GM19099 (cell line): ENCODE data around the gene IGLON5.

ENCODE experiments used
- POLR2A ChIP-seq: IDR thresholded peaks from 3 replicates; pipeline ENCODE4 v1.6.1; 2011; ENCODE audit warnings: low read depth; ENCODE audit not compliant: insufficient read length; ENCODE audit errors: extremely low read depth

The IGLON5 gene

DNA sequence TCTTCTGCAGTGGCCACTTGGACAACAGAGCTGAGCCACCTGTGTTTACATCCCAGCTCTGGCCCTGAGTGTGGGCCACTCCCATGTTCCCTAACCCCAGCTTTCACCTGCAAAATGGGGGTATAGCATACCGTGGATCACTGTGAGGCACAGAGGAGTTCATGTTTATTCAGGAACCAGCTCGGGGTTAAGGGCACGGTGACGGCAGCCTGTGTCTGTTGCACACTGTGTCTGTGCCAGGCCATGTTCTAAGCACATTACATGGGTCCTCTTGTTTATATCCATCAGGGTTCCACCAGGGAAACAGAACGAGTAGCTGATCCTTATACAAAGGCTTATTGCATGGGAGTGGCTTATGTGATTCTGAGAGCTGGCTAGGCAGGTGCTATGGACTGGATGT is 14.0 kb upstream of the IGLON5 start:
- TF ChIP-seq POLR2A: no peak

DNA sequence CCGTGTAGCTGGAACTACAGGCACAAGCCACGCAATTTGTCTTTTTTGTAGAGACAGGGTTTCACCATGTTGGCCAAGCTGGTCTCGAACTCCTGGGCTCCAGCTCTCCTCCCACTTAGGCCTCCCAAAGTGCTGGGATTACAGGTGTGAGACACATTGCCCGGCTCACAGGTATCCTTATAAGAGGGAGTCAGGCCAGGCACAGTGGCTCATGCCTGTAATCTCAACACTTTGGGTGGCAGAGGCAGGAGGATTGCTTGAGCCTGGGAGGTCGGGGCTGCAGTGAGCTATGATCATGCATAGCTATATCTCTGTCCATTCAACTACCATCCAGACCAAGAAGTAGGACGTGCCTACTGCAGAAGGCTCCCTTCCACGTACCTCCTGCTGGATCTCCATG is 10.2 kb upstream of the IGLON5 start:
- TF ChIP-seq POLR2A: no peak

DNA sequence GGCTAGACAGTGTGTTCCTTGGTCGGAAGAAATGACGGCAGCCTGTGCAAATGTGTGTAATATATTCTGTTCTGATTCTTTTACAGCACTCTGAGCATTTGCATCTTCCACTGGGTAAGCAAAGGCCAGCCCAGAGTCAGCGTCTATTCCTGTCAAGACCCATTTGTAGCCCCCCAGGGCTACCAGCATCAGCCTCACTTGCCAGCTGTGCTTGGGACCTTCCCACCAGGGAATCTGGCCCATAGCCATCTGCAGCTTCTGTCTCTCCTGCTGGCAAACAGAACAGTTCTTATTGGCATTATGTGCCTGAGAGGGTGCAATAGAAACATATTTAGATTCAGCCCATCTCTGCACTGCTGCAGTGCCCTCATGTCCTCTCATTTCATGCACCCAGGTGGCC is 6.0 kb upstream of the IGLON5 start:
- no peak for TF ChIP-seq POLR2A

DNA sequence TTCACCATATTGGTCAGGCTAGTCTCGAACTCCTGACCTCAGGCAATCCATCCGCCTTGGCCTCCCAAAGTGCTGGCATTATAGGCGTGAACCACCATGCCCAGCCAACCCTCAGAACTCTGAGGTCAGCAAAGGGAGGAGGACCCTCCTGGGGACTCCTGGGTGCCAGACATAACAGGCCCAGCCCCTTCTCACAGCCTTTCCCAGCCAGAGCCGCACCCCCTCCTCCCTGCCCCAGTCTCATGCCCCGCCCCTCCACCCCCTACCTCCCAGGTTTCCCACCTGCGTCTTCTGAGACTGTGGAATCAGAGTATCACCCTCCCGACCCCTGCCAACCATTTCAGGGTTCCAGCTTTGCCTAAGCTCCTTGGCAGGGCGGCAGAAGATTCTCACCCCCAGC is 5.2 kb downstream of the IGLON5 start:
- no peak for TF ChIP-seq POLR2A

DNA sequence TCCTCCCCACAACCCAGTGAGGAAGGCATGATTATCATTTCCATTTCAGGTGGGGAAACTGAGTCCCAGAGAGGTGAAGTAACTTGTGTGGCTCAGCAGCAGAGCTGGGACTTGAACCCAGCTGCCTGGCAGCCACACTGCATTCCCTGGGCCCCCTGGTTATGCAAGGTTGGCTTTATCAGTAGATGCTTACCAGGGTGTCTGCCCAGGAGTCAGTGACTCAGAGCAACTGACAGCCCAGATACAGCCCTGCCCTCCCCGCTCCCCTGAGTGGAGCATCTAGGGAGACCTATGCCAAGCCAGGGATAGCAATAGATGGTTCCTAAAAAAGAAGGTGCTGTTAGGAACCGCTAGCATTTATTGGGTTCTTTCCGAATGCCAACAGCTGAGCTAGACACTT is 5.9 kb downstream of the IGLON5 start:
- no peak for TF ChIP-seq POLR2A

DNA sequence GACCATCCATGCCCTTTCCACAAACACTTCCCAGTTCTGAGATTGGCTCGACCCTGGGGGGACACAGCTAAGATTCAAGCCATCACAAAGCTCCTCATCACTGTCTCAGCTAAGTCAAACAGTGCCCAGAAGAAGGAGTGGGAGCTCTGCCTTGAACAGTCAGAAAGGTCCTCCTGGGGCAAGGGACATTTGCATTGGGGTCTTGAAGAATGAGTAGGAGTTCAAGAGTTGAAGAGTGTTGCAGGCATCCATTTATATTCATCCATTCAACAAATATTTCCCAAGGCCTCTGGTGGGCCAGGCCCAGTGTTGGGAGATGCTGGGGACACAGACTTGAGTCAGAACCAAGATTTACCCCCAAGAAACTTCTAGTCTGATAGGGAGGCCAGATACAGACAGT is 6.5 kb downstream of the IGLON5 start:
- no peak for TF ChIP-seq POLR2A

DNA sequence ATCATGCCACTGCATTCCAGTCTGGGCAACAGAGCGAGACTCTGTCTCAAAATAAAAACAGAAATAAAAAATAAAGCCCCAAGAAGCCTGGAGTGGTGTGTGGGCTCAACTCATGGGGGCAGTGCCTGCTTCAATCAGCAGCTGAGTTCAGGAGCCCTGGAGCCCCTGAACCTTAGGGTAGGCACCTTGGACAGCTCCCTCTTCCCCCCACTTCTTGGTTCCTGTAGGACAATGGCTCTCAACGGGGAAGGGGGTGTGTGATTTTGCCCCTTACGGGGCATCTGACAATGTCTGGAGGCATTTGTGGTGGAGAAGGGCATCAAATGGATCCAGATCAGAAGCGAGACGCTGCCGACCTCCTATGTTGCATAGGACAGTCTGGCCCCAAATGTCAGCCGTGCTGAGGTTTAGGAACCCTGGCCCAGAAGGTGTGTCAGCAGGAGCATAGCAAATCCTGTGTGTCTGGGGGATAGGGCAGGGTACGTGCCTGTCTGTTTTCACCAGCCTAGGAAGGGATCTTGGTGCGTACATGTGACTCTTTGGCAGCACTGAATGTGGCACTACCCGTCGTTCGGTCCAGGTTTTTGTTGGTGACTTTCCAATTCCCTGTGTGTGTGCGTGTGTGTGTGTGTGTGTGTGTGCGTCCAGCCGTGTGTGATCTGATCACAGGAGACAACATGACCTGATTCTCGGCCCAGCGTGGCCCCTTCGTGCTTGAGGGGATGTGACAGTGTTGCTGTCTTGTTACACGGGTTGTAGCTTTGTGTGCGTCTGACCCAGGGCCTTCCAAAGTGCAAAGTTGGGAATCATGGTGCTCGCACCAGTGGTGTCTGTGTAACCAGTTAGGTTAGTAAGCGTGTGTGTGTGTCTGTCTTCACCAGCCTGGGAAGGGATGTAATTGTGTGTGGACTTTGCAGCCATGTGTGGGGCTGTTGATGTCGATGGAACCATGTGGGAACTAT is 7.5 kb downstream of the IGLON5 start:
- no peak for TF ChIP-seq POLR2A

DNA sequence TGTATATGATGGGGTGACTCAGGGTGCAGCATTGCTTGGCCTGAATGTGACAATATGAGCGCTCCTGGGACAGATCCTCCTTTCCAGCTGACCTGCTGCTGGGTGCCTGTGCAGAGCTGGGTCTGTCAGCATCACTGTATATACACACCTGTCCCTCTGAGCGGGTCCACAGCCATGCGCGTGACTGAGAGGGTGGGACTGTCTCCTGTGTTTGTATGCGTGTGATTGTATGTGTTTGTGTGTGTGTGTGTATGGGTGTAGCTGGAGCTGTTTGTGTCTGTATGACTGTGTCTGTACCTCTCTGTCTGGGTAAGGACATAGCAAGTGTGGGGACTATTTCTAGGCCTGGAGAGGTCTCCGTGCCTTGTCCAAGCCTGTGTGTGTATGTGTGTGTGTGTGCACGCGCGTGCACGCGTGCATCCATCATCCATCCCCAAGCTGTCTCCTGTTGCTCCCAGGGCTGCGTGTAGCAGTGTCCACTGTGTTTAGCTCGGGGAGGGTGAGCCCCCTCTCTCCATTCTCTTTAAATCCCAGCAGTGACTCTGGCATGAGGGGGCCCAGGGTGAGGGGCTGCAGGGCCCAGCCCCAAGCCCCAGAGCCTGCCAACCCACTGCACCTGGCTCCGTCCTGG is 8.3 kb downstream of the IGLON5 start:
- no peak for TF ChIP-seq POLR2A

DNA sequence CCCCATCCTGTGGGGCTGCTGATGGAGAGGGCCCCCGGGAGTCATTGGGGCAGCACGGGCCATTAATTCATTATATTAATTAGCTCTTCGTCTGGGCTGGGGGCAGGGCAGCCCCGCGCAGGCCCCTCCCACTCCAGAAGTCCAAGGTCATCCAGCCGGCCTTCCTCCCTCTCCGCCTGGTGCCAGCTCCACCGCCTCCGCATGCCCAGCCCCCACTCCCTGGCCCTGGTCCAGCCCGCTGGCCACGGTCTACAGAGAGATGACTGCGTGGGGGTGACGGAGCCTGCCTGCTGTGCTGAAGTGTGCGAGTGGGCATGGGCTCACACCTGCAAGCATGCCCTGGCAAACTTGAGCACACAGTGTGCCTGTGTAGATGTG is 8.8 kb downstream of the IGLON5 start:
- TF ChIP-seq POLR2A: no peak

DNA sequence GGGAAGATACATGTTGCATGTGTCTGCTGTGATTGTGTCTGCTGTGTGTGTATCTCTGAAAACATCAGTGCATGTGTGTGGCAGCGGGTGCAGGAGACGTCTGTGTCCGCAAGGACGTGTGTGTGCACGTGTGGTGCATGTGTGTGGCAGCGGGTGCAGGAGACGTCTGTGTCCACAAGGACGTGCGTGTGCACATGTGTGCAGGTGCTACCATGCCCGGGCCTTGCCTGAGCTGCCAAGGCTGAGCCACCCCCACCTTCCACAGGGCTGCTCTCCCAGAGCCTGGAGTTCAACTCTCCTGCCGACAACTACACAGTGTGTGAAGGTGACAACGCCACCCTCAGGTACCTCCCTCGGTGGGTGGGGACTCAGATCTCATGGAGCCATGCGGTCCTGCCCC is 10.4 kb downstream of the IGLON5 start:
- TF ChIP-seq POLR2A: no peak

DNA sequence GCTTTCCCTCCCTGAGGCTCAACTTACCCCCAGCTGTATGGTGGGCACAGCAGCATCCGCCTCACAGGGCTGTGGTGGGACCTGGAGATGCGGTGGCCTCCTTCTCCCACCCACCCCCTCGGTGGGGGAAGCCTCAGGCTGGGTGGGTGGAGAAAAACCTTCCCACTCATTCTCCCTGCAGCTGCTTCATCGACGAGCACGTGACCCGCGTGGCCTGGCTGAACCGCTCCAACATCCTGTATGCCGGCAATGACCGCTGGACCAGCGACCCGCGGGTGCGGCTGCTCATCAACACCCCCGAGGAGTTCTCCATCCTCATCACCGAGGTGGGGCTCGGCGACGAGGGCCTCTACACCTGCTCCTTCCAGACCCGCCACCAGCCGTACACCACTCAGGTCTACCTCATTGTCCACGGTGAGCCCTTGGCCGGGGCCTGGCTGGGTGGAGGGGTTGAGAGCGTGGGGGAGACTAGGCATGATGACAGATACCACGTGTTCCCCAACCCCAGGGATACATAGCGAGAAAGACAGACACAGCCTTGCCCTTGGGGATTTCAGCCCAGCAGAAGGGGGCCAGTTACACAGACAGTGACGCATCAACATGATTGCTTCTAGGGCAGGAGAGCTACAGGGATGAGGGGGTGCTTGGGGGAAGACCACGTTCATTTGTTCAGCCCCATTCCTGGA is 12.2 kb downstream of the IGLON5 start:
- no peak for TF ChIP-seq POLR2A

DNA sequence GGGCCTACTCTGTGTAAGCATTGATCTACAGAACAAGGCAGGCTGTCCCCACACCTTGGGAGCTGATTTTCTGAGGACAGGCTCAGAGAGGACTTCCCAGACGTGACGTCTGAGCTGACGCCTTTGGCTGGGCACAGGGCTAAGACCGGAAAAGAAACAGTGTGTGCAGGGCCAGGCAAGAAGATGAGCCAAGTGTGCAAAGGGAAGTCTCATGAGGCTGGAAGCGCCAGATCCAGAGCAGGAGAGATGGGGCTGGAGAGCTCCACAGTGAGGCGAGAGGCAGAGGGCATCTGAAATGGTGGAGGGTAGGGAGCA is 12.7 kb downstream of the IGLON5 start:
- no peak for TF ChIP-seq POLR2A

DNA sequence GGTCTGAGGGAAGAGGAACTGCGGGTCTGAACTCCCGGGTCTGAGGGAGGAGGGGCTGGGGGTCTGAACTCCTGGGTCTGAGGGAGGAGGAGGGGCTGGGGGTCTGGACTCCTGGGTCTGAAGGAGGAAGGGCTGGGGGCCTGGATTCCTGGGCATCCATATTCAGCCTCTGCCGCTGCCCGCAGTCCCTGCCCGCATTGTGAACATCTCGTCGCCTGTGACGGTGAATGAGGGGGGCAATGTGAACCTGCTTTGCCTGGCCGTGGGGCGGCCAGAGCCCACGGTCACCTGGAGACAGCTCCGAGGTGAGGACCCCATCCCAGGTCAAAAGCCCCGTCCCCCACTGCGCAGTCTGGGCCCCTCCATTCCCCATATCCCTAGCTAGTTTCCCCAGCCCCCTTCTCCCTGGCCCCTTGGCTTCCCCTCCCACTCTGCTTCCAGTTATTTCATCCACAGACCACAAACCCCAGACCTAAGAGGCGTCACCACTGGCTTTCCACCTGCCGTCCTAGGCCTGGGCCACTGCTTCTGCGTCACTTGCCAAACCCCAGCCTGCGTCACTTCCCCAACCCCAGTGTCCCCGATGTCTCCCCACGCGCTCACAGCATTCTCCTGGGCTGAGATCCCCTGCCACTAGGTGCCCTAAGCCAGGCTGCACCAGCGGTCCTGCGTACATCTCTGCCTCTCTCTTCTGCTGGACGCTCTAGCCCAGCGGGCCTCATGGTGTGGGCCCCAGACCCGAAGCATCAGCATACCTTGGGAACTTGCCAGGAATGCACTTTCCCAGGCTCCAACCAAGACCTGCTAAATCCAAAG is 13.9 kb downstream of the IGLON5 start:
- no peak for TF ChIP-seq POLR2A

DNA sequence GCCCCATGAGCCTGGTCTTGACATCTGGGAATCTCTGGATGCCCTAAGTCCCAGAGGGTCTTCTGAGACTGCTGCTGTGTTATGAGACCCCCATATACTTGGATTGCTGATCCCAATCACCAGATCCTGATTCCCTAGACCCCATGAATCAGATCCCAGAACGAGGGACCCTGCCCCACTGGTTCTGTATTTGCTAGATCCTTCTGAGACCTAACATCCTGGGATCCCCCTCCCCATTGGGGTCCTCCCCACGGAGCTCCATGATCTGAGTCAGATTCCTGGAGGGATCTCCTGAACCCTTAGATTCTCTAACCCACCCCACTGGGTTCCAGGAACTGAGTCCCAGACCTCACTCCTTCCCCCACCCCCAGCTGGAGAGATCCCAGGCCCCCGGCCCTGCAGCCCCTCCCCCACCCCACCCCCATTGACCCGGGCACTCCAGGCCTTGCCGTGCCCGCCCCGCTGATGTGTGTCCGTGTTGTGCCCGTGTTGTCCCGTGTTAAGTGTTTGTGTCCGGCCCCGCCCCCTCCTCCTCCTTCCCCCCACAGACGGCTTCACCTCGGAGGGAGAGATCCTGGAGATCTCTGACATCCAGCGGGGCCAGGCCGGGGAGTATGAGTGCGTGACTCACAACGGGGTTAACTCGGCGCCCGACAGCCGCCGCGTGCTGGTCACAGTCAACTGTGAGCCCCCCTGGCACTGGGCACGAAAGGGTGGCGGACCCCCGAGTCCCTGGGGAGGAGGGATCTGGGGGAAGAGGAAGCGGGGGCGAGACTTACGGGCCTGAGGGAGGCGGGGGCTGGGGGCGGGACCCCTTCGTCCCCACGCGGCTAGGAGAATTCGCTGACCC is 15.0 kb downstream of the IGLON5 start:
- no peak for TF ChIP-seq POLR2A
